NCI-H774 (cell line): ENCODE measurements around the gene RPS6KA4.
"Not testable (repeated sequence)": the region's sequence is repeated elsewhere in the genome, so short reads cannot be mapped to it uniquely, and the experiment has no call there.

Experiments used
- DNase-seq: peaks from one replicate; lab custom pipeline; 2025; lab: John Stamatoyannopoulos, UW

RPS6KA4 gene

DNA sequence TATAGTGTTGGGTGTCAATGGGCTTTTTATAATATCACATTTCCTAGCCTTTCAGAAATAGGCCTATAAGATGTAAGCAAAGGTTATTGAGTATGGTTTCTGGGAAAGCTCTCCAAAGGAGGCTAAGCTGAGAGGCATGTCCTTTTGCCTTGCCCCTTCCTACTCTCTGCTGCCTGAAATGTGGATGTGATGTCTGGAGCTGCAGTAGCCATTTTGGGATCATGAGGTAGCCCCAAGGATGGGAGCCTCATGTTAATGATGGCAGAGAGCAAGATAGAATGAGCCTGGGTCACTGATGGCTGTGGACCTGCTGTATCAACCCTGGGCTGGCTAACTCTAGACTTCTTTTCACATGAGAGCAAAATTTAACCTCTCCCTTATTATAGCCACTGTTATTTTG lies 29.0 kb downstream of the RPS6KA4 start:
- DNase-seq = no peak

DNA sequence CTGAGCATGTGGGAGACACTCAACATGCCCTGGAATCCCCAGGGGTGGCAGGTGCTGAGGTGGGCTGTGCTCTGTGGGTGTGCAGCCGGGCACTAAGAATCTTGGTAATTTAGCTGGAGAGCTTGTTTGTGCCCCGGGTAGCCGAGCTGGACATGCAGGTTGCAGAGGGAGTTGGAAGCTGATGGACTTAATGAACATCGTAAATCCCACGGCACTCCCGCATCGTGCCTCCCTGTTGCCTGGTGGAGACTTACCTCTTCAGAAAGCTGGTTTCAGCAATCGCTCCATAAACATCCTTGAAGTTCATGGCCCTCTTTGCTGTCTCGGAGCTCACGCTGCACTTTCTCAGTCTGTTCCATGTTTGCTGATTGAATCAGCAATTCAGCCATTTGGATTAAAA lies 29.9 kb downstream of the RPS6KA4 start:
- no peak for DNase-seq

- DNase-seq = no peak
Measured at GRCh38 chr11:64389851-64390250, 30.9 kb downstream of the RPS6KA4 start.

- no peak for DNase-seq
Measured at GRCh38 chr11:64390558-64390957, 31.6 kb downstream of the RPS6KA4 start.

- DNase-seq = no peak
Measured at GRCh38 chr11:64391839-64392238, 32.9 kb downstream of the RPS6KA4 start.

GRCh38 chr11:64395545-64396078 lies 36.6 kb downstream of the RPS6KA4 start:
- DNase-seq = no peak

GRCh38 chr11:64396079-64396591 lies 37.2 kb downstream of the RPS6KA4 start:
- DNase-seq = no peak

DNA sequence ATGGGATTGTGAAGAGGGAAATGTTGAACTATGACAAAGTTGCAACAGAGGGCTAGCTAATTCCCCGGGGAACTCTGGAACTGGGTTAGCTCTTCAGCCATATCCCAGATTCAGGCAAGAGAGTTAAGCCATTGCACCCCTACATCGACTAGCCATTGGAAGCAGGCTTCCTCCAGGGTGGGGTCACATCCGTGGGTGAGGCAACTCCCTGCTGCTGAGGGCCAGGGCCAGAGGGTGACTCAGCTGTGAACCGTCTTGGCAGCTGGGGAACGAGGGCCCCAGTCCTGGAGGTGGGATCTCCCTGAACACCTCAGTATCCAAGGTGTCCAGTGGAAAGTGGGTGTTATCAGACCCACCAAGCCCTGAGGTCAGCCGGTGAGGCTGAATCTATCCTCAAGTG lies 41.1 kb downstream of the RPS6KA4 start:
- no peak for DNase-seq

GRCh38 chr11:64400667-64401066 lies 41.7 kb downstream of the RPS6KA4 start:
- no peak for DNase-seq

DNA sequence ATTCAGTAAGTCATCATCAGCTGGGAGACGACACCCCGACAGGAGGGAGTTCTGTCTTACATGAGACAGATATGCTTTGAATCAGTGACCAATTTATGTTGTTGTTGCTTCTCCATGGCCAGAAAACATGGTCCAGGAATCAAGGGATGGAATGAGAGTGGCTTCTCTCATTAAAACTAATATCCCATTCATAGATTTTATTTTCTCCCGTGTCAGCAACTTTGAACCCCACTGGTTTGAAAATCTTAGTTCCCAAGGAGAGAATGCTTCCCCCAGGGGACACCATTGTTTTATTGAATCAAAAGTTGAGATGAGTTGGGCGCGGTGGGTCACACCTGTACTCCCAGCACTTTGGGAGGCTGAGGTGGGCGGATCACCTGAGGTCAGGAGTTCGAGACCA lies 42.8 kb downstream of the RPS6KA4 start:
- no peak for DNase-seq

GRCh38 chr11:64403106-64403505 lies 44.1 kb downstream of the RPS6KA4 start:
- no peak for DNase-seq

- no peak for DNase-seq
Measured at GRCh38 chr11:64406221-64406946, 47.4 kb downstream of the RPS6KA4 start.

GRCh38 chr11:64407221-64407620 lies 48.3 kb downstream of the RPS6KA4 start:
- DNase-seq = no peak

DNA sequence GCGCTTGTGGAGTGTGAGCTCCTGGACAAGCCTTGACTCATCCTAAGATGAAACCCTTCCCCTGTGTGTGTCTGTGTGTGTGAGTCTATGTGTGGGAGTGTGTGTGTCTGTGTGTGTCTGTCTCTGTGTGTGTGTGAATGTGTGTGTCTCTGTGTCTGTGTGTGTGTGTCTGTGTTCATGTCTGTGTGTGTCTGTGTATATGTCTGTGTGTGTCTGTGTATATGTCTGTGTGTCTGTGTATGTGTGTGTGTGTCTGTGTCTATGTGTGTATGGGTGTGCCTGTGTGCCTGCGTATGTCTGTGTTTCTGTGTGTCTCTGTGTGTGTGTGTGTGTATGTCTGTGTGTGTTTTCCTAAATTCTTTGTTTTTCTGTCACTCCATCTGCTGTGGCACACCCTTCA lies 48.7 kb downstream of the RPS6KA4 start:
- DNase-seq = no peak

GRCh38 chr11:64409278-64409677 lies 50.3 kb downstream of the RPS6KA4 start:
- no peak for DNase-seq

GRCh38 chr11:64409707-64410403 lies 50.9 kb downstream of the RPS6KA4 start:
- no peak for DNase-seq

DNA sequence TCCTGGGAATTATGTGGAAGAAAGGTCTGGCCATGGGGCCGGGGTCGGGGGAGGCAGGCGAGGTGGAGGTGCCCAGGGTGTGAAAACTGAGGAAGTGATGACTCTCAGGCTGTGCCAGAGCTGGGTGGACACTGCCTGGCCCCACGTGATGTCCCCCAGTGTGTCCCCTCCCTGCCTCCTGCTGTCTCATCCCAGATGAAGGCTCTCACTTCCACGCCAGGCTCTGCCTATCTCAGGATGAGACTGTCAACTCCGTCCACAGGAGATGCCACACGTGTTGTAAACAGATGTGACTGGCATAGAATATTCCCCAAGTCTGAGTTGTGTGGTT lies 51.4 kb downstream of the RPS6KA4 start:
- DNase-seq = no peak

GRCh38 chr11:64413417-64413816 lies 54.5 kb downstream of the RPS6KA4 start:
- no peak for DNase-seq

GRCh38 chr11:64415286-64415685 lies 56.3 kb downstream of the RPS6KA4 start:
- no peak for DNase-seq

GRCh38 chr11:64415996-64416728 lies 57.2 kb downstream of the RPS6KA4 start:
- DNase-seq = no peak

- DNase-seq = not testable (repeated sequence)
Measured at GRCh38 chr11:64418233-64418632, 59.3 kb downstream of the RPS6KA4 start.

DNA sequence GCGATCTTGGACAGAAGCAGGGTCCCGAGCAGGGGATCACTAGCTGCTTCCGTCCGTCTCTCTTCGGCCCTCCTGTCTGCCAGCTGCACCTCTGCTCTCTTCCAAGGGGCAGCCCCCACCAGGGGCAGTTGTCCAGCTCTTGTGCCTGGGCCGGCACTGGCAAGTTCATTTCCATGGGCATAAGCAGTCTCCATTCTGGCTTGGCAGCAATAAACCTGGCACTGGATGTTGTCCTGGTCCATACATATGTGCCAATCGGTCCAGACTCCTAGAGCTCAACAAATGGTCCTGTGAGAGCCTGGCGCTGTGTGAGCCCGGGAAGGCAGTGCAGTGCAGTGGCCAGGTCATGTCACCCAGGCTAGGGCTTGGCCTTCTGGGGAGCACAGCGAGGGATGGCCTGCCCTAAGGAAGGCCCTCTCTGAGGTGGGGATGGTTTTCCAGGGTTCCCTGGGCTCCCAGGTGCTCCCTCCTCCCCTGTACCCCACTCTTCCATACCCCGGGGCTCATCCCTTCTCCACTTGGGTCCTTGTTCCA lies 60.4 kb downstream of the RPS6KA4 start:
- DNase-seq = no peak
